ENCODE results near the gene ZNF217. TPM values are rescaled to one million over a fixed set of nuclear protein-coding genes. Genes with fewer than 3 reads are reported as not detected.
A peak's percentile ranks its signal among the peaks of the same experiment; 100 is the strongest.
"Not testable (repeated sequence)": the region's sequence is repeated elsewhere in the genome, so short reads cannot be mapped to it uniquely, and the experiment has no call there.

The ZNF217 gene
- polyA plus RNA-seq, 3 donors, result 10.5 to 41.5 (median 24.4) TPM

DNA sequence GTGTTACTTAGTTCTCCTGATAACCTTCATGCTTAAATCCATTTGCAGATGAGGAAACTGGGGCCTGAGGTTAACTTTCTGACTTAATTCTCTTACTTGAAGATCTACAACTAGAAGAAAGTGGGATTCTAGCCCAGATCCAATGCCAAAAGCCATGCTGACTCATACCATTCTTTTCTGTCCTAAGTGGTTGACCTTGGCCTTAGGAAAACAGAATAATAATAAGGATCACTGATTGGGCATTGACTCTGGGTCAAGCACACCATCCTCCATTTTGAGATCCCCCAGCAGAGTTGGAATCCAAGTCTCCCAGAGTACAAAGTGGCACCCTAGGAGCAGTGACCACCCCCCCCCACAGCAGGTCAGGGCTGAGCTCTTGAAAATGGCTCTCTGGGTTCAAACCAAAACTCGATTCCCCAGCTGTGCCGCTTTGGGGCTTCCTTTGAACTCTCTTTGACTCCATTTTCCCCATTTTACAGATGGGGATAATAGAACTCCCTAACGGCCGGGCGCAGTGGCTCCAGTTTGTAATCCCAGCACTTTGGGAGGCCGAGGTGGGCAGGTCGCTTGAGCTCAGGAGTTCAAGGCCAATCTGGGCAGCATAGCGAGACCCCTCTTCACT is 12.8 kb upstream of the ZNF217 start:
- Mint-ChIP-seq H3K9me3 (no peaks in the 10 kb centered on the region), H3K4me3 (no peak overlapping the region), H3K27me3 (ENCODE audit: low read depth in 3 of 3) (peaks cover 0 to 3% (median 0%) of the 10 kb centered on the region in 3 donors), H3K27ac (peak overlapping the region in 1 of 7 donors; percentile 10), H3K36me3 (peaks cover 0 to 2% of the 10 kb centered on the region in 2 donors), H3K4me1 (peaks cover 39% of the 10 kb centered on the region)
- intact Hi-C loops (cut with micrococcal nuclease), result no loop called here
- H4K20me1 ChIP-seq (ENCODE audit: insufficient read depth, low read length), result no peaks in the 10 kb centered on the region
- no peaks in the 10 kb centered on the region for H3K9me3 ChIP-seq (replicated peaks in 1 of 2; ENCODE audit: control insufficient read depth in 1 of 2, insufficient read depth in 1 of 2, low read length in 2 of 2)
- no peak overlapping the region for H3K4me3 ChIP-seq (replicated peaks in 1 of 3; ENCODE audit: low read depth in 2 of 3, low read length in 3 of 3)
- no peak for TF ChIP-seq CTCF (IDR thresholded peaks at IDR 0.05)
- no peaks in the 10 kb centered on the region for H3K27me3 ChIP-seq (ENCODE audit: control insufficient read depth in 2 of 2, insufficient read depth in 2 of 2, low read length in 2 of 2)
- H3K36me3 ChIP-seq (replicated peaks in 1 of 2; ENCODE audit: control insufficient read depth in 1 of 2, insufficient read depth in 2 of 2, low read length in 2 of 2), result no peaks in the 10 kb centered on the region
- H3K4me2 ChIP-seq (replicated peaks; ENCODE audit: extremely low read depth, low read length, poor library complexity, severe bottlenecking), result no peak overlapping the region
- no peak overlapping the region for H3K27ac ChIP-seq (ENCODE audit: low read depth in 1 of 2, low read length in 2 of 2)
- 100% methylated on average over 2 of the region's 8 CpGs for WGBS (ENCODE audit: insufficient coverage)
- H3K9ac ChIP-seq (ENCODE audit: insufficient read depth, low read length, poor library complexity, severe bottlenecking), result no peak overlapping the region
- peaks cover 8% of the 10 kb centered on the region for H3K79me2 ChIP-seq (ENCODE audit: insufficient read depth, low read length)
- DNase-seq, result no peak
- H3K4me1 ChIP-seq (ENCODE audit: control insufficient read depth in 1 of 2, insufficient read depth in 2 of 2, low read length in 2 of 2), result peaks cover 30 to 37% of the 10 kb centered on the region in 2 donors
- H2AFZ ChIP-seq (ENCODE audit: insufficient read depth, low read depth, low read length, poor library complexity, severe bottlenecking), result no peak overlapping the region

DNA sequence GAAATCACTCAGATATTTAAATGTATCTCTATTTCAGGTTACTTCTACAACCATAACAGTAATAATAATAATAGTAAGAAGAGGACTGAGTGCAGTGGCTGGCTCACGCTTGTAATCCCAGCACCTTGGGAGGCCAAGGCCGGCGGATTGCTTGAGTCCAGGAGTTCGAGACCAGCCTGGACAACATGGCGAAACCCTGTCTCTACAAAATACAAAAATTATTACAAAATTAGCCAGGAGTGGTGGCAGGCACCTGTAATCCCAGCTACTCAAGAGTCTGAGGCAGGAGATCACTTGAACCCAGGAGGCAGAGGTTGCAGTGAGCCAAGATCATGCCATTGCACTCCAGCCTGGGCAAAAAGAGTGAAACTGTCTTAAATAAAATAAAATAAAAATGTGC is 11.8 kb upstream of the ZNF217 start:
- H3K4me1 Mint-ChIP-seq, result peaks cover 41% of the 10 kb centered on the region
- peaks cover 25 to 35% of the 10 kb centered on the region in 2 donors for H3K4me1 ChIP-seq (ENCODE audit: control insufficient read depth in 1 of 2, insufficient read depth in 2 of 2, low read length in 2 of 2)

DNA sequence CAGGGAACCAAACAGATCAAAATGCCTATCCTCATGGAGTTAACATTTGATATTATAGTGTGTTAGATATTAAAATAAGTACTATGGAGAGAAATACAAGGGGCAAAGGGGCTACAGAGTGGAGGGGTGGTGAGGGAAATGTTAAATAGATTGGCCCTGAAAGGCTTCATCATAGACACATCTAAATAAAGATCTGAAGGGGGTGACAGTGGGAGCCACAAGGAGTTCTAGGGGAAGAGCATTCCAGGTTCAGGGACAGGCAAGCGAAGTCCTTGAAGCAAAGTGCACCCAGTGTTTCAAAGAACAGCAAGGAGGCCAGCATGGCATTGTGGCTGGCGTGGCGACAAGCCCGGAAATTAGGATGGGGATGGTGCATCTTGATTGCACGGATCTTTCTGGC is 11.2 kb upstream of the ZNF217 start:
- H3K27ac ChIP-seq (ENCODE audit: low read depth in 1 of 2, low read length in 2 of 2); H3K27me3 Mint-ChIP-seq (ENCODE audit: low read depth in 3 of 3); H3K4me2 ChIP-seq (replicated peaks; ENCODE audit: extremely low read depth, low read length, poor library complexity, severe bottlenecking); intact Hi-C loops (cut with micrococcal nuclease); H3K4me3 Mint-ChIP-seq; H3K4me3 ChIP-seq (replicated peaks in 1 of 3; ENCODE audit: low read depth in 2 of 3, low read length in 3 of 3); H3K36me3 ChIP-seq (replicated peaks in 1 of 2; ENCODE audit: control insufficient read depth in 1 of 2, insufficient read depth in 2 of 2, low read length in 2 of 2); H3K79me2 ChIP-seq (ENCODE audit: insufficient read depth, low read length); H2AFZ ChIP-seq (ENCODE audit: insufficient read depth, low read depth, low read length, poor library complexity, severe bottlenecking); DNase-seq; H3K27me3 ChIP-seq (ENCODE audit: control insufficient read depth in 2 of 2, insufficient read depth in 2 of 2, low read length in 2 of 2); H3K36me3 Mint-ChIP-seq; H4K20me1 ChIP-seq (ENCODE audit: insufficient read depth, low read length); H3K27ac Mint-ChIP-seq; H3K9me3 Mint-ChIP-seq; H3K9me3 ChIP-seq (replicated peaks in 1 of 2; ENCODE audit: control insufficient read depth in 1 of 2, insufficient read depth in 1 of 2, low read length in 2 of 2); H3K9ac ChIP-seq (ENCODE audit: insufficient read depth, low read length, poor library complexity, severe bottlenecking): not testable (repeated sequence)
- whole genome bisulfite sequencing (ENCODE audit: insufficient coverage), result no CpG with 5 or more reads among the region's 5 CpGs
- peaks cover 40% of the 10 kb centered on the region for H3K4me1 Mint-ChIP-seq
- H3K4me1 ChIP-seq (ENCODE audit: control insufficient read depth in 1 of 2, insufficient read depth in 2 of 2, low read length in 2 of 2), result peaks cover 21 to 30% of the 10 kb centered on the region in 2 donors

More for the DNA sequence above, 11.8 kb upstream of the ZNF217 start:
- H3K9me3 ChIP-seq (replicated peaks in 1 of 2; ENCODE audit: control insufficient read depth in 1 of 2, insufficient read depth in 1 of 2, low read length in 2 of 2); H3K79me2 ChIP-seq (ENCODE audit: insufficient read depth, low read length); H3K4me2 ChIP-seq (replicated peaks; ENCODE audit: extremely low read depth, low read length, poor library complexity, severe bottlenecking); H3K4me3 ChIP-seq (replicated peaks in 1 of 3; ENCODE audit: low read depth in 2 of 3, low read length in 3 of 3); DNase-seq; H3K36me3 Mint-ChIP-seq; H3K9ac ChIP-seq (ENCODE audit: insufficient read depth, low read length, poor library complexity, severe bottlenecking); H2AFZ ChIP-seq (ENCODE audit: insufficient read depth, low read depth, low read length, poor library complexity, severe bottlenecking); H3K27ac Mint-ChIP-seq; H3K27ac ChIP-seq (ENCODE audit: low read depth in 1 of 2, low read length in 2 of 2); H3K36me3 ChIP-seq (replicated peaks in 1 of 2; ENCODE audit: control insufficient read depth in 1 of 2, insufficient read depth in 2 of 2, low read length in 2 of 2); H3K9me3 Mint-ChIP-seq; H4K20me1 ChIP-seq (ENCODE audit: insufficient read depth, low read length); H3K4me3 Mint-ChIP-seq; intact Hi-C loops (cut with micrococcal nuclease); H3K27me3 ChIP-seq (ENCODE audit: control insufficient read depth in 2 of 2, insufficient read depth in 2 of 2, low read length in 2 of 2); H3K27me3 Mint-ChIP-seq (ENCODE audit: low read depth in 3 of 3): not testable (repeated sequence)
- WGBS (ENCODE audit: insufficient coverage), result 100% methylated on average over 3 of the region's 5 CpGs

Data from CD14-positive monocyte (primary cell).